Endometrial microvascular endothelial cells (primary cell): ENCODE measurements around the gene DRAM1. TPM values are rescaled to one million over a fixed set of nuclear protein-coding genes. Genes with fewer than 3 reads are reported as not detected.

Source experiments
- in situ Hi-C: cut with HindIII; loops from 2 replicates; pipeline ENCODE4 v1.10.0; 2017; ENCODE audit warnings: low sequenced_read_pairs, low pct_unique_long_range_greater_than_20kb; ENCODE audit errors: inconsistent ontology term
- total RNA-seq: library from RNA; depleted of rRNA; stranded (reverse); fragments of >200 nt; gene quantifications from one replicate; pipeline ENCODE4 v1.2.3, GENCODE V29; 2015; ENCODE audit errors: inconsistent ontology term

The DRAM1 gene
- total RNA-seq, 1 donor from 2014 or later: 99.4 TPM

DNA sequence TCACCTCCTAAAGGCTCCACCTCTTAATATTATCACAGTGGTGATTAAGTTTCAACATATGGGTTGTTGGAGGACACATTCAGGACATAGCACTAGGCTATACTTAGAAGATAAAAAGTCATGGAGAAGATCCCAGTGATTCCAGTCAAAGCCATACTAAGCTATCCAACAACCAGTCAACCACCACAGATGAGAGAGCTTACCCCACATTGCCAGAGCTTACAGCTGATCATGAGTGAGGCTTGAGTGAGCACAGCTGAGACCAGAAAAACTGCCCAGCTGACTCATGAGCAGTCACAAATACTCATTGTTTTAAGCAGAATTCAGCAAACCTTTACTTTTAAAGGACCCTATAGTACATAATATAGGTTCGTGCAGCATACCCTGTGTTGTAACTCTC, 85.1 kb downstream of the DRAM1 start:
- in situ Hi-C loops: no loop called here

DNA sequence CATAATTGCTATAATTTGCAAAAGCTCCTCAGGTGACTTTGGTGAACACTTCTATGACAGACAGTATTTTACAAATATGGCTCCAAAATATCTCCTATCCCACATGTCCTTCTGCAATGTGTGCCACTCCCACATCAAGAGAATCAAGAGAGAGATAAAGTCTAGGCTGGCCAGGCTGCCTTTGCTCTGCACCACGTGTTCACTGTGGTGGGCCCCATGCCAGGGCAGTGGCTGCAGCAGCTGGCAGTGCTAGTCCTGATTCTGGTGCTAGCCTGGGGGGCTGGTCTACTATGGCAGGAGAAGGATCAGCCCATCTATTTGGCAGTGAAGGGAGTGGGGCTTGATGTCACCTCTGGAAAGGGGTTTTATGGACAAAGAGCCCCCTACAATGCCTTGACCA, 86.3 kb downstream of the DRAM1 start:
- in situ Hi-C loops: no loop called here

- in situ Hi-C loops: no loop called here
Measured at GRCh38 chr12:101966496-101966895, 89.1 kb downstream of the DRAM1 start.

DNA sequence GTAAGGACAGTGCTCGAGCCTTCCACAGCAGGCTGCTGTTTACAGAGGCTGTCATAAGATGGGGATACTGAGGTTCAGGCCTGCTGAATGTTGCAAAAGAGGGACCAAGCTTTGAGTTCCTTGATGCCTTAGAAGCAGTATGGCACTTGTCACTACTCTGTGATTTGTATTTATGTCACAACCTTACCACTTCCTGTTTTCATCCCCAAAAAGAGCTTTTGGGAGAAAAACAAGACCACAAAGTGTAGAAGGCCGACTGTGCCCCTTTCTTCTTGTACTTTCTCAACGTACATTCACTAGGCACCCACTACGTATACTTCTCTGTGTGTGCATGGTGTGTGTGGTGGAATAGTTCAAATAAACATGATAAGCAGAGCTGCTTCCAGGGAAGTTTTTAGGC, 90.1 kb downstream of the DRAM1 start:
- in situ Hi-C loops: no loop called here

DNA sequence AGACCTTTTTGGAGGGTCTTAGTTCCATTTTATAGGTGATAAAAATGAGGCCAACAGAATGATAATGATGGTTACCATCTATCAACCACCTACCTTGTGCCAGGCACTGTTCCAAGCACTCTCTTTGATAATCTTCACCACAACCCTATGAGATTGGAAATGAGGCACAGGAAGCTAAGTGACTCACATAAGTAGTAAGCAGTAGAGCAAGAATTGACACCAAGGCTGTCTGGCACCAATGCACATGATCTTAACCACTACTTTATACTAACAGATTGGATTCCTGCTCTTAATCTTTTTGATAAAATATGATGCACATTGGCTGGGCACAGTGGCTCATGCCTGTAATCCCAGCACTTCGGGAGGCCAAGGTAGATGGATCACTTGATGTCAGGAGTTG, 91.4 kb downstream of the DRAM1 start:
- in situ Hi-C loops: no loop called here

Other genes with a start within 250 kb of the DRAM1 start
- 32.0 TPM for gene CHPT1, start 179.9 kb upstream of the DRAM1 start, total RNA-seq
- gene SYCP3, start 138.1 kb upstream of the DRAM1 start, total RNA-seq: not detected
- 36.1 TPM for gene GNPTAB, start 46.6 kb upstream of the DRAM1 start, total RNA-seq
- 53.9 TPM for gene WASHC3, start 184.4 kb downstream of the DRAM1 start, total RNA-seq
- 99.0 TPM for gene NUP37, start 242.5 kb downstream of the DRAM1 start, total RNA-seq
- 25.3 TPM for gene PARPBP, start 242.6 kb downstream of the DRAM1 start, total RNA-seq